HepG2 (cell line): ENCODE results near the gene DNAAF3. TPM values are rescaled to one million over a fixed set of nuclear protein-coding genes. Genes with fewer than 3 reads are reported as not detected.

Source experiments
- ATAC-seq: fragments of 200-7000 bp; cut with Tn5 transposase; 3 replicates; pipeline ENCODE4 v1.9.1; 2020; ENCODE audit warnings: mild to moderate bottlenecking, moderate library complexity
- BruUV-seq: library from RNA; stranded (reverse); fragments of 400-500 nt; replicated peaks from 2 replicates; lab custom pipeline; 2021; lab: Mats Ljungman, UMichigan
- CTCF ChIA-PET: fragments of 300-600 bp; formaldehyde crosslinking; extraction: SDS; loops from one replicate; lab custom pipeline; 2021; ENCODE audit warnings: low total read pairs, inconsistent platforms, low intra/inter-chr PET ratio; lab: Yijun Ruan, JAX
- POLR2A ChIA-PET: fragments of 350-600 bp; sonication (Branson Sonifier 250); formaldehyde crosslinking; loops from one replicate; lab custom pipeline; 2020; ENCODE audit warnings: antibody characterized with exemption, inconsistent platforms; lab: Yijun Ruan, JAX
- DNase-seq: peaks from one replicate; pipeline ENCODE4 v3.0.0-alpha.2; 2015; ENCODE audit warnings: low spot score
- FAIRE-seq: peaks from 3 replicates; lab custom pipeline; 2011; peaks lifted over from hg19 to GRCh38; lab: Jason Lieb, UNC
- H2AFZ ChIP-seq: one replicate; pipeline ENCODE4 v1.6.1; 2011; ENCODE audit warnings: low read length, inconsistent platforms
- H3K27ac ChIP-seq: fragments of 300-600 bp; 3 replicates; pipeline ENCODE4 v1.8.0; 2011; ENCODE audit warnings: mixed run types, mild to moderate bottlenecking, mixed read lengths, low read length, inconsistent platforms; ENCODE audit not compliant: insufficient read depth; ENCODE audit errors: extremely low read length
- H3K27me3 ChIP-seq, 2 experiments: fragments of 200-600 bp in 1 of 2; 2 replicates in 1 of 2; 3 replicates in 1 of 2; pipeline versions ENCODE4 v1.6.0 to v1.8.0; 2011; ENCODE audit warnings: low read length in 2 of 2, mild to moderate bottlenecking in 2 of 2, moderate library complexity in 2 of 2, inconsistent platforms in 1 of 2; ENCODE audit not compliant: insufficient read depth in 2 of 2, control insufficient read depth in 1 of 2
- H3K36me3 ChIP-seq, 2 experiments: fragments of 200-600 bp in 1 of 2; replicated peaks in 1 of 2; 2 replicates in 1 of 2; 3 replicates in 1 of 2; pipeline versions ENCODE4 v1.5.1 to v1.8.0; 2011; ENCODE audit warnings: low read length in 2 of 2, inconsistent platforms in 1 of 2; ENCODE audit not compliant: insufficient read depth in 2 of 2, control insufficient read depth in 1 of 2
- H3K4me1 ChIP-seq: 2 replicates; pipeline ENCODE4 v1.5.1; 2012; ENCODE audit warnings: low read length, inconsistent platforms; ENCODE audit not compliant: insufficient read depth
- H3K4me2 ChIP-seq: 2 replicates; pipeline ENCODE4 v1.6.0; 2011; ENCODE audit warnings: low read depth, low read length, inconsistent platforms
- H3K4me3 ChIP-seq, 3 experiments: fragments of 200-600 bp in 1 of 3; sonication (generic), shearing (Covaris generic) in 1 of 3; replicated peaks in 1 of 3; 2 replicates each; pipeline ENCODE4 v1.5.1; 2011 to 2016; ENCODE audit warnings: low read length in 3 of 3, inconsistent platforms in 2 of 3, low read depth in 2 of 3, mild to moderate bottlenecking in 2 of 3, control low read depth in 1 of 3, mixed read lengths in 1 of 3; ENCODE audit not compliant: insufficient read depth in 1 of 3
- H3K79me2 ChIP-seq: one replicate; pipeline ENCODE4 v1.6.1; 2011; ENCODE audit warnings: low read length, inconsistent platforms; ENCODE audit not compliant: insufficient read depth
- H3K9ac ChIP-seq: 2 replicates; pipeline ENCODE4 v1.6.0; 2011; ENCODE audit warnings: mild to moderate bottlenecking, low read depth, low read length, inconsistent platforms; ENCODE audit not compliant: insufficient read depth
- H3K9me3 ChIP-seq: 2 replicates; pipeline ENCODE4 v1.5.1; 2012; ENCODE audit warnings: mild to moderate bottlenecking, low read length
- H4K20me1 ChIP-seq: 2 replicates; pipeline ENCODE4 v1.6.0; 2011; ENCODE audit warnings: inconsistent platforms, mild to moderate bottlenecking, low read length, moderate library complexity; ENCODE audit not compliant: insufficient read depth
- ARID3A ChIP-seq: IDR thresholded peaks from 2 replicates; pipeline ENCODE4 v1.6.1; 2012; ENCODE audit warnings: low read depth, low read length, improper control_type of control experiment
- CC2D1A ChIP-seq: sonication (generic); formaldehyde crosslinking; IDR thresholded peaks from 2 replicates; pipeline ENCODE4 v1.8.1; 2023; ENCODE audit warnings: mild to moderate bottlenecking, missing genetic modification reagents
- HNF1A ChIP-seq, 2 experiments: sonication (generic) in 1 of 2; formaldehyde crosslinking in 1 of 2; IDR thresholded peaks; 2 replicates each; pipeline versions ENCODE4 v1.4.0 to v1.6.1; 2016 to 2020; ENCODE audit warnings: borderline replicate concordance in 1 of 2, low read depth in 1 of 2, mild to moderate bottlenecking in 1 of 2, missing genetic modification reagents in 1 of 2
- KLF15 ChIP-seq: sonication (generic); formaldehyde crosslinking; IDR thresholded peaks from 2 replicates; pipeline ENCODE4 v1.8.1; 2023; ENCODE audit warnings: borderline replicate concordance, mild to moderate bottlenecking, inconsistent platforms, missing genetic modification reagents, mixed read lengths
- TMF1 ChIP-seq: sonication (generic); formaldehyde crosslinking; IDR thresholded peaks from 2 replicates; pipeline ENCODE4 v1.8.1; 2022; ENCODE audit warnings: low read depth, missing genetic modification reagents
- ZFP62 ChIP-seq: sonication (generic); formaldehyde crosslinking; IDR thresholded peaks from 2 replicates; pipeline ENCODE4 v1.4.0; 2020; ENCODE audit warnings: missing genetic modification reagents
- ZNF589 ChIP-seq: sonication (generic); formaldehyde crosslinking; conservative IDR thresholded peaks from 2 replicates; pipeline ENCODE4 v1.8.0; 2022; ENCODE audit warnings: mild to moderate bottlenecking, moderate library complexity, missing genetic modification reagents
- ZNF775 ChIP-seq: sonication (generic); formaldehyde crosslinking; IDR thresholded peaks from 2 replicates; pipeline ENCODE4 v1.4.0; 2020; ENCODE audit warnings: missing genetic modification reagents, mild to moderate bottlenecking, moderate library complexity, borderline replicate concordance
- ZNF883 ChIP-seq: sonication (generic); formaldehyde crosslinking; IDR thresholded peaks from 2 replicates; pipeline ENCODE4 v1.5.1; 2020; ENCODE audit warnings: mild to moderate bottlenecking, missing genetic modification reagents; ENCODE audit errors: not compliant biosample characterization
- WGBS: methylation state at CpG from one replicate; pipeline ENCODE4 v1.1.6; 2017; ENCODE audit warnings: low lambda C conversion rate; 5-methylcytosine and 5-hydroxymethylcytosine counted together
- in situ Hi-C: cut with HindIII; loops from 2 replicates; pipeline ENCODE4 v1.10.0; 2017; ENCODE audit warnings: low pct_unique_long_range_greater_than_20kb; ENCODE audit not compliant: extremely low pct_ligation_motif_present
- intact Hi-C: fragments of 100-400 bp; cut with micrococcal nuclease; formaldehyde crosslinking; loops from one replicate; pipeline ENCODE4 v1.10.0; 2022; ENCODE audit not compliant: unreplicated experiment
- polyA plus RNA-seq, 8 experiments: library from polyadenylated mRNA; depleted of rRNA in 3 of 8; stranded (reverse) in 7 of 8; unstranded in 1 of 8; fragments of >200 nt; fragmentation: Illumina TruSeq in 4 of 8; extraction: Trizol in 4 of 8; gene quantifications; 2 replicates each; pipeline versions ENCODE4 v1.2.1 to v1.2.3, GENCODE V29; 2011 to 2016; ENCODE audit warnings: low read depth in 4 of 8, missing spikeins in 1 of 8, mixed read lengths in 1 of 8; ENCODE audit not compliant: insufficient read depth in 1 of 8
- total RNA-seq, 5 experiments: library from RNA; depleted of rRNA; stranded (reverse); fragments of >200 nt; fragmentation: Illumina TruSeq; extraction: Trizol; gene quantifications; 2 replicates each; pipeline ENCODE4 v1.2.3, GENCODE V29; 2016; ENCODE audit warnings: low read depth in 1 of 5
- TF ChIP-seq, protein P1 (sequence below): sonication (generic); formaldehyde crosslinking; IDR thresholded peaks from 2 replicates; pipeline ENCODE4 v1.8.1; 2023; ENCODE audit warnings: missing genetic modification reagents, inconsistent platforms, borderline replicate concordance

The DNAAF3 gene
- total and polyA plus RNA-seq, 2 of the 13 experiments (the other 11 are each of a cell fraction or from before 2014, with no cell fraction given), result 0.30 to 0.40 TPM

- TF ChIP-seq HNF1A (IDR thresholded peaks at IDR 0.05; ENCODE audit: low read depth), result no peak
- TF ChIP-seq HNF1A (CRISPR knock-in tag; IDR thresholded peaks at IDR 0.05; ENCODE audit: borderline replicate concordance), result peak; percentile 17; the same call in 1 of the 2 replicates
Observed at GRCh38 chr19:55208880-55209692, 42.7 kb upstream of the DNAAF3 start, which contains the start of gene PTPRH (continued).

DNA sequence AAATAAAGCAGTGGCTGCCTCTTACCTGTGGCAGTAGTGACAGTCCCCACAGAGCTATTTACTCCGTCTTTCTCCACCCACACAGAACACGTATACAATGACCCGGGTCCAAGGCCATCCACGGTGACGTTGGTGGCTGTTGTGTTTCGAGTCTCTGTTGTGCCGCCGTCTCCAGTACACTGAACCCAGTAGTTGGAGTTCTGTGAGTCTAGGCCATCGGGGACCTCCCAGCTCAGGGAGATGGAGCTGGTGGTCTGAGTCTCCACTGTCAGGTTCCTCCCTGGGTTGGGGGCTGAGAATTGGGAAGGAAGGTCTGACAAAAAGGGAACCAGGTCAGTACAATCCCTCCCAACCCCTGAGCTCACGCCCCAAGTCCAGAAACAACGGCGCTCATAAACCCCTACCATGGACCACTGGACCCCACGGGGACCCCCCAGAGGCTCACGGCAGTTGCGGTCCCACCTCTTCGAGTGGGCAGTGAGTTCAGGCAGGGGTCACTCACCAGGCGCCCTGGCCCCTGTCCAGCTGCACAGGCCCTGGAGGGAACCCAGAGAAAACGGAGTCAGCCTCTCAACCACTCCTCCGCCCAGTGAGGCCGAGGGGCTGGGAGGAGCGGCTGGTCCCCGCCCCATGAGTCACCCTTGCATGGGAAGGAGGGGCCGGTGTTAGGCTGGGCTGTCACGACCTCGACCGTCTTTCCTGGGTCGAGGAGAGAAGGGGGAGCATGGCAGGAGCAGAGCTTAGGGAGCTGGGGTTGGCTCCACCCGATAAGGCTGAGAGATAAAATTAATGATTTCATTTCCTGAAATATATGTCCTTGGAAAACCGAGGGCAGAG lies 40.5 kb upstream of the DNAAF3 start:
- peak overlapping the region; percentile 73 to 93 (median 82) for H3K4me3 ChIP-seq
- H3K79me2 ChIP-seq, result peaks cover 14% of the 10 kb centered on the region
- peaks cover 6% of the 10 kb centered on the region; the same call in 1 of the 2 replicates for H4K20me1 ChIP-seq
- intact Hi-C loops, result loop anchor here (1.0 kb wide), 2 partner anchors 90 to 178 kb away; partner anchors contain the start of genes PPP1R12C and RPL28
- H3K27ac ChIP-seq, result peak overlapping the region; percentile 100
- TSS peak; percentile 96 for BruUV-seq
- ChIA-PET POLR2A (interaction anchor here (0.6 to 2.2 kb wide), 31 partner anchors 9 to 934 kb away, joined by 3 to 34 read pairs (median 6); partner anchors contain the start of genes DNAAF3, FIZ1, HSPBP1 and ISOC2), CTCF (no interaction called here)
- DNase-seq (peak; percentile 93), ATAC-seq (peak; percentile 89), FAIRE-seq (peak; percentile 85)
- no peak overlapping the region for H2AFZ ChIP-seq
- peak overlapping the region; percentile 100 for H3K9ac ChIP-seq
- under 1% methylated on average over 19 of the region's 29 CpGs for WGBS
- H3K4me2 ChIP-seq, result peak overlapping the region; percentile 81
- peaks cover 64% of the 10 kb centered on the region for H3K4me1 ChIP-seq
- in situ Hi-C loops, result no loop called here
- H3K9me3 ChIP-seq, result no peaks in the 10 kb centered on the region
- peaks cover 10 to 29% of the 10 kb centered on the region in 2 experiments; a peak in 4 of 5 replicates for H3K36me3 ChIP-seq
- no peaks in the 10 kb centered on the region; a peak in 1 of 5 replicates for H3K27me3 ChIP-seq
- TF ChIP-seq ZNF775 (CRISPR knock-in tag) (no peak; the same call in 1 of the 2 replicates), ZNF589 (CRISPR knock-in tag) (peak; percentile 44; the same call in 1 of the 2 replicates), KLF15 (CRISPR knock-in tag) (no peak), TMF1 (CRISPR knock-in tag) (peak; percentile 26; the same call in 1 of the 2 replicates), ZNF883 (CRISPR knock-in tag) (peak; percentile 80), ZFP62 (no peak), CC2D1A (0 out of 2 replicates have a peak, but pooled peaks have one; percentile 68), ARID3A (no peak)
- TF ChIP-seq, protein P1, sequence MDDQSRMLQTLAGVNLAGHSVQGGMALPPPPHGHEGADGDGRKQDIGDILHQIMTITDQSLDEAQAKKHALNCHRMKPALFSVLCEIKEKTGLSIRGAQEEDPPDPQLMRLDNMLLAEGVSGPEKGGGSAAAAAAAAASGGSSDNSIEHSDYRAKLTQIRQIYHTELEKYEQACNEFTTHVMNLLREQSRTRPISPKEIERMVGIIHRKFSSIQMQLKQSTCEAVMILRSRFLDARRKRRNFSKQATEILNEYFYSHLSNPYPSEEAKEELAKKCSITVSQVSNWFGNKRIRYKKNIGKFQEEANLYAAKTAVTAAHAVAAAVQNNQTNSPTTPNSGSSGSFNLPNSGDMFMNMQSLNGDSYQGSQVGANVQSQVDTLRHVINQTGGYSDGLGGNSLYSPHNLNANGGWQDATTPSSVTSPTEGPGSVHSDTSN (CRISPR knock-in tag), result no peak
